Muscle of leg (tissue), 11 donors: Measurements from ENCODE around the gene AMN1. TPM values are rescaled to one million over a fixed set of nuclear protein-coding genes. Genes with fewer than 3 reads are reported as not detected.
"Not testable (repeated sequence)": the region's sequence is repeated elsewhere in the genome, so short reads cannot be mapped to it uniquely, and the experiment has no call there.

Experiments used
- DNase-seq: peaks from one replicate; pipeline ENCODE4 v3.0.0; 2013
- H3K27ac ChIP-seq: one replicate; pipeline ENCODE4 v1.5.1; 2013; ENCODE audit warnings: mild to moderate bottlenecking, low read length, control low read depth
- H3K27me3 ChIP-seq: one replicate; pipeline ENCODE4 v1.6.1; 2013; ENCODE audit warnings: low read length; ENCODE audit not compliant: control insufficient read depth, insufficient read depth
- H3K36me3 ChIP-seq: one replicate; pipeline ENCODE4 v1.6.1; 2013; ENCODE audit warnings: low read length; ENCODE audit not compliant: control insufficient read depth, insufficient read depth
- H3K4me1 ChIP-seq: one replicate; pipeline ENCODE4 v1.6.1; 2013; ENCODE audit warnings: low read length; ENCODE audit not compliant: control insufficient read depth, insufficient read depth
- H3K4me3 ChIP-seq: one replicate; pipeline ENCODE4 v1.5.1; 2013; ENCODE audit warnings: low read length, control low read depth
- H3K9me3 ChIP-seq: replicated peaks from 2 replicates; pipeline ENCODE4 v1.6.1; 2013; ENCODE audit warnings: low read depth, low read length; ENCODE audit not compliant: control insufficient read depth
- WGBS: methylation state at CpG from one replicate; pipeline ENCODE4 v1.1.5; 2013; ENCODE audit warnings: missing lambda C conversion rate; ENCODE audit not compliant: insufficient coverage; 5-methylcytosine and 5-hydroxymethylcytosine counted together
- polyA plus RNA-seq, 8 donors: library from polyadenylated mRNA; unstranded; fragments of 120-200 nt; gene quantifications; one replicate each; pipeline versions ENCODE4 v1.2.1 to v1.2.3, GENCODE V29; 2013; ENCODE audit warnings: inconsistent platforms in 1 of 8, low replicate concordance in 1 of 8; ENCODE audit not compliant: insufficient read length in 8 of 8, insufficient read depth in 1 of 8
- total RNA-seq: library from RNA; stranded (reverse); fragments of 120-200 nt; gene quantifications from one replicate; pipeline ENCODE4 v1.2.4, GENCODE V29; 2013

Gene AMN1
- total and polyA plus RNA-seq, 9 donors, result 9.2 to 12.3 (median 10.0) TPM

DNA sequence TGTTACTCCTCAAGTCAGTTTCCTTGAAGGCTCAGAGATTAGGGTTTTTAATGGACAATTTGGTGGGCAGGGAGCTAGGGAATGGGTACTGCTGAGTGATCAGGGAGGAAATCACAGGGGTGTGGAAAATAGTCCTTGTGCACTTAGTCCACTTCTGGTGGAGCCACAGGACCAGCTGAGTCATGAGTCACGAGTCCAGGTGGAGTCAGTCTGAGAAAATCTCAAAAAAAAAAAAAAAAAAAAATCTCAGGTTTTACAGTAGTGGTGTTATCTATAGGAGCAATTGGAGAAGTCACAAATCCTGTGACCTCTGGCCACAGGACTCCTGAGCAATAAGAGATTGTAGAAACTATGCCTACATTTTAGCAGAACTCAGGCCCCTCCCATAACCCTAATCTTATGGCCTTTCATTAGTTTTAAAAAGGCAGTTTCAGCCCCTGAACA lies 28.2 kb upstream of the AMN1 start:
- no peak for DNase-seq
- H3K9me3 ChIP-seq, result no peaks in the 10 kb centered on the region
- H3K4me1 ChIP-seq, result no peaks in the 10 kb centered on the region
- no CpG with 5 or more reads among the region's 1 CpG for WGBS
- H3K36me3 ChIP-seq, result no peaks in the 10 kb centered on the region
- no peak overlapping the region for H3K4me3 ChIP-seq
- H3K27me3 ChIP-seq, result no peaks in the 10 kb centered on the region
- no peak overlapping the region for H3K27ac ChIP-seq

DNA sequence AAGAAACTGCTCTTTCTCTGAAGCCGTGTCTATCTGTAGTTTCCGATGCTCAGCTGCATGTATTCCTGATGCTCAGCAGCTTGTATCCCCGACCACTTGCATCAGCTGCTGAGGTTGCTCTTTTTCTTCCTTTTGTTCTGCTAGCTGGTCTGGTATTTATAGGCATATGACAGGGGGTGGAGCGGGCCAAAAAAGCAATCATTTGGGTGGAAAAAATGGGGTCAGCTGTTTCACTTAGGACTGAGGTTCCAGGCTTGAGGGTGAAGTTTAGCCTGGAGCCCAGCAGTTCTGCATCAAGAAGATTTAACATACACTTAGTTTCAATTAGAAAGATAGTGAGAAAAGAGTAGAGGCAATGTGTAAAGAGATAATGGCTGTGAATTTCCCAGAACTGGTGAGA lies 23.6 kb upstream of the AMN1 start:
- no peak overlapping the region for H3K27ac ChIP-seq
- H3K27me3 ChIP-seq, result no peaks in the 10 kb centered on the region
- 42% methylated on average over 3 of the region's 4 CpGs for WGBS

DNA sequence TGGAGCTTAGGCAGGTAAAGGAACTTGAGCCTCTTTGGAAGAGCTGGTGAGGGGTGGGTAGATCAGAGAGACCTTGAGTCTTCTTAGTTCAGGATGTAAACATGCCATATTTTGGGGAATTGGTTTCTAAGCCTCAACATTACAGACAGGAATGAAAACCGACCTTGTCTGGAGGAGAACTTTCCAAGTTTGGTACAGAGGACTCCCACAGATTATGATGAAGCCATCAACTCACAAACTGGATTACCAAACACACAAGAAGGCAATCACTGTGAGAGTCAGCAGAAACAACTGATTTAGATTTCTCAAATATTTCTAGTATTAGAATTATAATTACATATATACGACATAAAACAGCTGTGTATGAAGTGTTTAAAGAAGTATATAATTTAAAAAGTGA lies 22.3 kb upstream of the AMN1 start:
- DNase-seq, result no peak
- no peaks in the 10 kb centered on the region for H3K27me3 ChIP-seq
- H3K4me1 ChIP-seq, result no peaks in the 10 kb centered on the region
- no peaks in the 10 kb centered on the region for H3K36me3 ChIP-seq
- H3K27ac ChIP-seq, result no peak overlapping the region
- WGBS, result no CpG with 5 or more reads among the region's 2 CpGs
- peaks cover 4% of the 10 kb centered on the region for H3K9me3 ChIP-seq
- H3K4me3 ChIP-seq, result no peak overlapping the region

More for the DNA sequence above, 23.6 kb upstream of the AMN1 start:
- Histone ChIP-seq H3K9me3 (peaks cover 4% of the 10 kb centered on the region), H3K36me3 (no peaks in the 10 kb centered on the region), H3K4me3 (no peak overlapping the region), H3K4me1 (no peaks in the 10 kb centered on the region)
- peak; percentile 49 for DNase-seq

DNA sequence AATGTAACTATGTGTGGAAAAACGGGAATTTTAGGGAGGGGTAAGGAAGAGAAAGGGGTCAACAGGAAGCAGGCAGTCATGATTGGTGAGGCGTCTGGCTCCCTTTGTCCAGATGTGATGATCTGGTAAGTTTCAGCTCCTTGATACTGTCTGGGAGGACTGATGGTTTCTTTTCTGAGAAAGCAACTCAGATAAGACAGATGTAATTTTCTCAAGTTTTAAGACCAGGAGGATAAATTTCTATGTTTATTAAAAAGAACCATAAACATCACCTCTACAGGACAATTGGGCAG lies 21.9 kb upstream of the AMN1 start:
- no peak for DNase-seq
- no peak overlapping the region for H3K27ac ChIP-seq
- no peak overlapping the region for H3K4me3 ChIP-seq
- no peaks in the 10 kb centered on the region for H3K36me3 ChIP-seq
- H3K9me3 ChIP-seq, result peaks cover 4% of the 10 kb centered on the region
- WGBS, result no CpG with 5 or more reads among the region's 2 CpGs
- no peaks in the 10 kb centered on the region for H3K27me3 ChIP-seq
- H3K4me1 ChIP-seq, result no peaks in the 10 kb centered on the region

DNA sequence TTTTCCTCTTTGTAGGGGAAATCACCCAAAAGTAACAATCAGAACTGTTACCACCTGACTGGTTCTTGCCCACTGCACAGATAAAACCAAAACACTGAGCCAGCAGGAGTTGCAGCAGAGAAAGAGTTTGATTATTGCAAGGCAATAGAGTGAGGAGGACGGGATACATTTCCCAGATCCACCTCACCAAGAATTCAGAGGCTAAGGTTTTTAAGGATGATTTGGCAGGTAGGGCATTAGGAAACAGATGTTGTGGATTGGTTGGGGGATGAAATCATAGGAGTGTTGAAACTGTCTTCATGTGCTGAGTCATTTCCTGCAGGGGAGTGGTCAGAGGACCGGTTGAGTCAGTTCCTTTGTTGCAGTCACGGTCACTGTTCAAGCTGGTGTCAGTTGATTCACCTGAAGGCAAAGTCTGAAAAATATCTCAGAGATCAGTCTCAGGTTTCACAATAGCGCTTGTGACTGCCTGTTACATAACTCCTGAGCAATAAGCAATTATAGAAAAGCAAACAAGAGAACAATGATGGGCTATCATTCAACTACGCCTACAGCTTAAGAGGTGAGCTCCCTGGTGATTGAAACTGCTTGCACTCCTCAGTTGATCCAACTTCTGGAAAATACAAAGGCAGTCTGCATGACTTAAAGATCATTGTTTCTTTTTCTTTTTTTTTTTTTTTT lies 20.3 kb upstream of the AMN1 start:
- Histone ChIP-seq H3K36me3 (no peaks in the 10 kb centered on the region), H3K27me3 (no peaks in the 10 kb centered on the region), H3K9me3 (peaks cover 4% of the 10 kb centered on the region), H3K4me3 (no peak overlapping the region), H3K4me1 (no peaks in the 10 kb centered on the region), H3K27ac (peak overlapping the region; percentile 20)
- DNase-seq, result peak; percentile 38
- WGBS, result 33% methylated on average over 4 of the region's 5 CpGs

DNA sequence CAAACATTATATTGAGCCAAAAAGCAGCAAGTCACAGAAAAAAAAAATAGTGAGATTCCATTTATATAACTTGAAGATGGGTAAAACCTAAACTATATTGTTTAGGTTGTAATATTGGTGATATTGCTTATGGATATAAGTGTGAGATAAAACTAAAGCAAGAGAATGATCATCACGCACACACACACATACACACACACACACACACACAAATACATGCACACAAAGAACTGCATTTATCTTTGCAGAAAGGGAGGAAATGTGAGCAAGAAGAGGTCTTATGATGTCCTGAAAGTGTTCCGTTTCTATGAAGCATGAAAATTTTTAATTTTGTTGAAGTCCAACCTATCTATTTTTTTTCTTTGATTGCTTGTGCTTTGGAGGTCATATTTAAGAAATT lies 16.4 kb upstream of the AMN1 start:
- Histone ChIP-seq H3K27ac (no peak overlapping the region), H3K36me3 (no peaks in the 10 kb centered on the region), H3K4me1 (no peaks in the 10 kb centered on the region), H3K9me3 (peaks cover 4% of the 10 kb centered on the region), H3K4me3 (no peak overlapping the region), H3K27me3 (no peaks in the 10 kb centered on the region)
- no peak for DNase-seq
- no CpG with 5 or more reads among the region's 2 CpGs for WGBS

DNA sequence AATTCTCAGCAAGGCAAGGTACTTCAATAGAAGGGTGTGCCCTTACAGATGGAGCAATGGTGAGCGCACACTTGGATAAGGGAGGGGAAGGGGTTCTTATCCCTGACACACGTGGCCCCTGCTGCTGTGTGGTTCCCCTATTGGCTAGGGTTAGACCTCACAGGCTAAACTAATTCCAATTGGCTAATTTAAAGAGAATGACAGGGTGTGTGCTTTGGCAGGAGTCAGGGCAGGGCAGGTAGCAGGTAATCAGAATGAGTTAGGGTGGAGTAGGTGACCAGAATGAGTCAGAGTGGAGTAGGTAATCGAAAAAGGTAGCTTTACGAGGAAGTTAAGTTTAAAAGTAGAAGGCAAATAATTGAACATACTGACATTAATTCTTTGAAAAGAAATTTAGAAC lies 15.5 kb upstream of the AMN1 start:
- H3K4me3 ChIP-seq, H3K9me3 ChIP-seq, H3K27me3 ChIP-seq, DNase-seq, H3K36me3 ChIP-seq, H3K27ac ChIP-seq, H3K4me1 ChIP-seq: not testable (repeated sequence)
- WGBS, result no CpG with 5 or more reads among the region's 4 CpGs

DNA sequence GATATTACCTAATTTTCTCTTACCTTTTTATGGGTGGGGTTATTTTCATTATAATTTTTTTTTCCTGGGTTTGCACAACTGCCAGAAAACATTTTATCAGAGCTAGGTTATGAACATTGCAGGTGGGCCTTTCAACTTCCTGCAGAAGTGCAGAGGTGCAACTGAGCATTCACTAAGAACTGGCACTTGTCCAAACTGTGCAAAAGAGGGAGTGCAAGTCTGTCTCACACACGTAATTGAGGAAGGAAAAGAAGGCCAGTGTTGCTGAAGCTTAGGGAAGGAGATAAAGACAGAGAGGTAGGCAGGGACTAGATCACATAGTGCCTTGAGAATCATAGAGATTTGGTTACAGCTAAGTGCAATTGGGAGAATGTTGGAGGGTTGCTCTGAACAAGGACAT lies 14.1 kb upstream of the AMN1 start:
- WGBS, result 7% methylated on average over 1 of the region's 1 CpG
- Histone ChIP-seq H3K4me1 (no peaks in the 10 kb centered on the region), H3K9me3 (no peaks in the 10 kb centered on the region), H3K4me3 (no peak overlapping the region), H3K27me3 (no peaks in the 10 kb centered on the region), H3K27ac (no peak overlapping the region), H3K36me3 (no peaks in the 10 kb centered on the region)
- no peak for DNase-seq

DNA sequence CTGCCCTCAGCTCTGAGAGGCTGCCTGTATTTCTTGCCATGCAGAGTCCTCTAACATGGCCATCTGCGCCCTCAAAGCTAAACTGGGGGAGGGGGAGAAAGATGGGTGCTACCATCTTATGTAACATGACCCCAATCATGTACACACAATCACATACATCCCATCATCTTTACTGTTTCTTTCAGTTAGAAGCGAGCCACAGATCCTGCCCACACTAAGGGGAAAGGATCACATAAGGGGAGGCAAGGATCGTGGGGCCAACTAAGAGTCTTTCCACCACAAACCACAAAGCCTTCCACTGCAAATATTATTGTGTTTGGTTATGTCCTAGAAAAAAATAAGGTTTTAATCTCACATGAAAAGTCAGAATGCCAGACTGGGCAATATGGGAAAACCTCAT lies 11.8 kb upstream of the AMN1 start:
- Histone ChIP-seq H3K36me3 (no peaks in the 10 kb centered on the region), H3K27me3 (no peaks in the 10 kb centered on the region), H3K27ac (no peak overlapping the region), H3K9me3 (no peaks in the 10 kb centered on the region), H3K4me3 (no peak overlapping the region), H3K4me1 (no peaks in the 10 kb centered on the region)
- DNase-seq, result no peak
- no CpG with 5 or more reads among the region's 3 CpGs for WGBS

DNA sequence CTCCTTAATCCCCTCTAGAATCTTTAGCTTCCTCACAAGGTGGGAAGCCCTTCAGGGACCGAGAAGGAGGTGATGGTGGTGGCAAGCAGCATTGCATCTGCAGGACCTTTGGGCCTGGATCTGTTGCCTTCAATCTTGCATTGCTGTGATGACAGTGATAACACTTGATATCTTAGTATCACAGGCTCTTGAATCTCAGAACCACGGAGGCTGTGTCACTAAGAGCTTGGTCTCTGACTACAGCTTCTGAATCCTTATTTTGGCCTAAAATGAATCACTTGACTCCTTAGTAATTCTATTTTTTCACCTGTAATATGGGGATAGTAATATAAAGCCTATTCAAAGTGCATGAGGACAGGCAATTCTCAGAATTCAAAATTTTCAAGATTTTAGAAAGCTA lies 8.9 kb upstream of the AMN1 start:
- DNase-seq, result no peak
- 40% methylated on average over 1 of the region's 2 CpGs for WGBS
- H3K4me1 ChIP-seq, result no peaks in the 10 kb centered on the region
- H3K27me3 ChIP-seq, result peaks cover 2% of the 10 kb centered on the region
- no peak overlapping the region for H3K4me3 ChIP-seq
- no peaks in the 10 kb centered on the region for H3K36me3 ChIP-seq
- no peak overlapping the region for H3K27ac ChIP-seq
- H3K9me3 ChIP-seq, result no peaks in the 10 kb centered on the region

DNA sequence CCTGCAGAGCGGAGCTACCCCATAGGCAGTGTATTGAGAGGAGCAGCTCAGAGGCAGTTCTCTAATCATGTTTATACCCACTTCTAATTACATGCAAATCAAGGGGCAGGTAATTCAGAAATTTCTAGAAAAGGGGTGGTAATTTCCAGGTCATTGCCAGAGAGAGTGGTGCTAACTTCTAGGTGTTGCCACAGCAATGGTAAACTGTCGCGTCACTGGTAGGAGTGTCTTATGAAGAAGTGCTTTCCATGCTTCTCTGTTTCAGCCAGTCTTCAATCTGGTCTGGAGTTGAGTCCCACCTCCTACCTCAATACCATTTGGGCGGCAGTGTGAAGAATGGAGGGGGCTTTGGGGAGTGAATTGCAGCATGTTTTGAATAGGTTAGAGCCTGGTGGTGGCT lies 8.5 kb upstream of the AMN1 start:
- Histone ChIP-seq H3K4me3 (no peak overlapping the region), H3K9me3 (no peaks in the 10 kb centered on the region), H3K36me3 (no peaks in the 10 kb centered on the region), H3K4me1 (no peaks in the 10 kb centered on the region), H3K27ac (no peak overlapping the region), H3K27me3 (peaks cover 2% of the 10 kb centered on the region)
- no CpG with 5 or more reads among the region's 4 CpGs for WGBS
- no peak for DNase-seq
